SU-DHL-6 (cell line): Measurements from ENCODE around the gene HBE1.

Source experiments
- CTCF ChIP-seq: fragments of 200-600 bp; sonication (generic); IDR thresholded peaks from one replicate; pipeline ENCODE4 v1.5.1; 2017; ENCODE audit warnings: antibody characterized with exemption, mild to moderate bottlenecking, low read length, moderate library complexity; ENCODE audit not compliant: insufficient read depth, poor library complexity, severe bottlenecking
- EZH2phosphoT487 ChIP-seq: fragments of 200-600 bp; sonication (generic), shearing (Covaris generic); conservative IDR thresholded peaks from 2 replicates; pipeline ENCODE4 v1.6.1; 2018; ENCODE audit warnings: mild to moderate bottlenecking, antibody characterized with exemption, low read length, moderate library complexity, mixed read lengths

GRCh38 chr11:5310423-5310822 lies 40.7 kb upstream of the HBE1 start:
- TF ChIP-seq CTCF (no peak), EZH2phosphoT487 (no peak)
